DND-41 (cell line): ENCODE results near the gene ITIH6.

Source experiments
- EZH2 ChIP-seq: IDR thresholded peaks from 3 replicates; pipeline ENCODE4 v1.6.1; 2012; ENCODE audit warnings: borderline replicate concordance, low read depth, mild to moderate bottlenecking, moderate library complexity, low read length, inconsistent platforms; ENCODE audit not compliant: severe bottlenecking
- TF ChIP-seq, protein P1 (sequence below): IDR thresholded peaks from 2 replicates; pipeline ENCODE4 v1.5.1; 2012; ENCODE audit warnings: borderline replicate concordance, low read length, moderate library complexity, mild to moderate bottlenecking; ENCODE audit not compliant: poor library complexity, severe bottlenecking; ENCODE audit errors: extremely low read depth

DNA sequence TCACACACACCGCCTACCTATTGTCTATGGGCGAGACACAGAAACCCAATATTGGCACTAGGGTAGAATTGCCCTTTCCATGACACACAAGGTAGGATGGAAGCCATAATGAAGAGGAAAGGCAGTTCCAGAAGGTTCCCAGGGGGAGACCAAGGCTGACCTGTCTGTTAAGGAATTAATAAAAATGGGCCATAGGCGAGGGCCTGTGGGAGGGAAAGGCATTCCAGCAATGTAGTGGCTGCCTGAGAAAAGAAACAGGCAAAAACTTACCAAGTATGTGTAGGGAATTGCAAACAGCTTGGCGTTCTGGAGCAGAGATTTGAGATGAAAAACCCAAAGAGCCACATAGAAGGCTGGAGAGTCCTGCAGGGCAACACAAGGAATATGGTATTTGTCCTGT lies 28.5 kb upstream of the ITIH6 start:
- TF ChIP-seq, protein P1, sequence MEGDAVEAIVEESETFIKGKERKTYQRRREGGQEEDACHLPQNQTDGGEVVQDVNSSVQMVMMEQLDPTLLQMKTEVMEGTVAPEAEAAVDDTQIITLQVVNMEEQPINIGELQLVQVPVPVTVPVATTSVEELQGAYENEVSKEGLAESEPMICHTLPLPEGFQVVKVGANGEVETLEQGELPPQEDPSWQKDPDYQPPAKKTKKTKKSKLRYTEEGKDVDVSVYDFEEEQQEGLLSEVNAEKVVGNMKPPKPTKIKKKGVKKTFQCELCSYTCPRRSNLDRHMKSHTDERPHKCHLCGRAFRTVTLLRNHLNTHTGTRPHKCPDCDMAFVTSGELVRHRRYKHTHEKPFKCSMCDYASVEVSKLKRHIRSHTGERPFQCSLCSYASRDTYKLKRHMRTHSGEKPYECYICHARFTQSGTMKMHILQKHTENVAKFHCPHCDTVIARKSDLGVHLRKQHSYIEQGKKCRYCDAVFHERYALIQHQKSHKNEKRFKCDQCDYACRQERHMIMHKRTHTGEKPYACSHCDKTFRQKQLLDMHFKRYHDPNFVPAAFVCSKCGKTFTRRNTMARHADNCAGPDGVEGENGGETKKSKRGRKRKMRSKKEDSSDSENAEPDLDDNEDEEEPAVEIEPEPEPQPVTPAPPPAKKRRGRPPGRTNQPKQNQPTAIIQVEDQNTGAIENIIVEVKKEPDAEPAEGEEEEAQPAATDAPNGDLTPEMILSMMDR, result no peak
- TF ChIP-seq EZH2, result no peak
